HCT116 (cell line): Measurements from ENCODE around the gene A2ML1. TPM values are rescaled to one million over a fixed set of nuclear protein-coding genes. Genes with fewer than 3 reads are reported as not detected.

Experiments used
- ATAC-seq: fragments of 200-7000 bp; cut with Tn5 transposase; 2 replicates; pipeline ENCODE4 v1.9.1; 2020; ENCODE audit warnings: mild to moderate bottlenecking, moderate library complexity
- BruUV-seq: library from RNA; stranded (reverse); fragments of 400-500 nt; replicated peaks from 2 replicates; lab custom pipeline; 2021; lab: Mats Ljungman, UMichigan
- CTCF ChIA-PET: fragments of 300-600 bp; sonication (Branson Sonifier 250); formaldehyde crosslinking; loops from one replicate; lab custom pipeline; 2021; ENCODE audit warnings: antibody characterized with exemption; lab: Charles Lee
- POLR2A ChIA-PET: fragments of 300-600, 350-600 bp; sonication (Branson Sonifier 250); formaldehyde crosslinking; loops from one replicate; lab custom pipeline; 2021; ENCODE audit warnings: antibody characterized with exemption; lab: Charles Lee
- RAD21 ChIA-PET, 2 experiments: fragments of 300-600 bp; sonication (Branson Sonifier 250); formaldehyde crosslinking; loops; one replicate each; lab custom pipeline; 2023; ENCODE audit warnings: low total read pairs in 2 of 2; ENCODE audit not compliant: uncharacterized antibody in 2 of 2, unreplicated experiment in 2 of 2, low non-redundant PET in 1 of 2; lab: Charles Lee
- DNase-seq: peaks from one replicate; pipeline ENCODE4 v3.0.0-alpha.2; 2010; ENCODE audit warnings: low read depth, low spot score
- H2AFZ ChIP-seq: fragments of 200-600 bp; shearing (Covaris generic), sonication (generic); 2 replicates; pipeline ENCODE4 v1.6.1; 2017; ENCODE audit warnings: low read depth, mixed run types, mixed read lengths, antibody characterized with exemption, low read length; ENCODE audit not compliant: poor library complexity, severe bottlenecking
- H3K27ac ChIP-seq: 2 replicates; pipeline ENCODE4 v1.5.1; 2012; ENCODE audit warnings: low read depth, low read length
- H3K27me3 ChIP-seq: fragments of 200-600 bp; sonication (generic); 2 replicates; pipeline ENCODE4 v1.6.1; 2016; ENCODE audit warnings: mixed run types, low read length, mixed read lengths; ENCODE audit not compliant: insufficient read depth
- H3K36me3 ChIP-seq, 2 experiments: fragments of 200-500 bp in 1 of 2; fragments of 200-600 bp in 1 of 2; sonication (Bioruptor generic) in 1 of 2; sonication (generic) in 1 of 2; 2 replicates each; pipeline versions ENCODE4 v1.5.1 to v1.6.1; 2014 to 2016; ENCODE audit warnings: low read length in 2 of 2, inconsistent platforms in 1 of 2, mixed read lengths in 1 of 2, mixed run types in 1 of 2; ENCODE audit not compliant: insufficient read depth in 2 of 2, control insufficient read depth in 1 of 2
- H3K4me1 ChIP-seq, 2 experiments: fragments of 200-600 bp in 1 of 2; sonication (generic) in 1 of 2; 2 replicates each; pipeline versions ENCODE4 v1.5.1 to v1.6.1; 2012 to 2017; ENCODE audit warnings: low read length in 2 of 2, inconsistent platforms in 1 of 2, mild to moderate bottlenecking in 1 of 2, mixed read lengths in 1 of 2, mixed run types in 1 of 2, moderate library complexity in 1 of 2; ENCODE audit not compliant: insufficient read depth in 2 of 2, control insufficient read depth in 1 of 2
- H3K4me2 ChIP-seq: fragments of 200-600 bp; sonication (generic); 2 replicates; pipeline ENCODE4 v1.6.1; 2017; ENCODE audit warnings: mixed run types, low read length, mixed read lengths
- H3K4me3 ChIP-seq, 2 experiments: fragments of 200-600 bp in 1 of 2; sonication (generic) in 1 of 2; replicated peaks in 1 of 2; 2 replicates each; pipeline ENCODE4 v1.5.1; 2011 to 2016; ENCODE audit warnings: low read length in 2 of 2, control low read depth in 1 of 2, low read depth in 1 of 2, mild to moderate bottlenecking in 1 of 2, mixed read lengths in 1 of 2, mixed run types in 1 of 2
- H3K79me2 ChIP-seq: fragments of 200-600 bp; sonication (generic); 2 replicates; pipeline ENCODE4 v1.6.1; 2017; ENCODE audit warnings: mild to moderate bottlenecking, mixed run types, low read length, moderate library complexity, mixed read lengths; ENCODE audit not compliant: insufficient read depth
- H3K9ac ChIP-seq: fragments of 200-600 bp; sonication (generic); 2 replicates; pipeline ENCODE4 v1.6.1; 2016; ENCODE audit warnings: low read length, mixed read lengths
- H3K9me2 ChIP-seq: fragments of 200-600 bp; sonication (generic), shearing (Covaris generic); 2 replicates; pipeline ENCODE4 v1.6.1; 2017; ENCODE audit warnings: mixed run types, mild to moderate bottlenecking, moderate library complexity; ENCODE audit not compliant: insufficient read depth
- H3K9me3 ChIP-seq, 2 experiments: fragments of 200-500 bp in 1 of 2; fragments of 200-600 bp in 1 of 2; sonication (Bioruptor generic) in 1 of 2; sonication (generic) in 1 of 2; 2 replicates each; pipeline ENCODE4 v1.6.1; 2014 to 2017; ENCODE audit warnings: low read length in 2 of 2, mixed read lengths in 2 of 2, inconsistent platforms in 1 of 2, low read depth in 1 of 2, mild to moderate bottlenecking in 1 of 2, mixed run types in 1 of 2, moderate library complexity in 1 of 2; ENCODE audit not compliant: control insufficient read depth in 1 of 2, insufficient read depth in 1 of 2
- H4K20me1 ChIP-seq: fragments of 200-600 bp; sonication (generic), shearing (Covaris generic); 2 replicates; pipeline ENCODE4 v1.6.1; 2017; ENCODE audit warnings: mixed run types, mild to moderate bottlenecking, moderate library complexity; ENCODE audit not compliant: insufficient read depth
- ATF3 ChIP-seq: IDR thresholded peaks from 2 replicates; pipeline ENCODE4 v1.6.1; 2012
- CBX3 ChIP-seq: IDR thresholded peaks from 2 replicates; pipeline ENCODE4 v1.6.1; 2012; ENCODE audit warnings: low read depth
- ELF1 ChIP-seq: IDR thresholded peaks from 2 replicates; pipeline ENCODE4 v1.6.1; 2012; ENCODE audit warnings: low read depth, borderline replicate concordance
- EZH2 ChIP-seq: fragments of 200-600 bp; sonication (generic); IDR thresholded peaks from 2 replicates; pipeline ENCODE4 v1.6.1; 2017; ENCODE audit warnings: antibody characterized with exemption, mixed run types
- EZH2phosphoT487 ChIP-seq: fragments of 200-600 bp; IDR thresholded peaks from 2 replicates; pipeline ENCODE4 v1.6.1; 2018; ENCODE audit warnings: antibody characterized with exemption, borderline replicate concordance
- FOSL1 ChIP-seq: IDR thresholded peaks from 2 replicates; pipeline ENCODE4 v1.6.1; 2012; ENCODE audit warnings: low read depth
- MAX ChIP-seq: IDR thresholded peaks from 2 replicates; pipeline ENCODE4 v1.6.1; 2012
- POLR2AphosphoS5 ChIP-seq: IDR thresholded peaks from 2 replicates; pipeline ENCODE4 v1.6.1; 2011; ENCODE audit warnings: mild to moderate bottlenecking, low read depth, low read length, moderate library complexity
- SIN3A ChIP-seq: IDR thresholded peaks from 2 replicates; pipeline ENCODE4 v1.6.1; 2012; ENCODE audit warnings: low read depth
- SRF ChIP-seq: IDR thresholded peaks from 2 replicates; pipeline ENCODE4 v1.6.1; 2012; ENCODE audit warnings: low read depth
- TCF7L2 ChIP-seq: IDR thresholded peaks from 2 replicates; pipeline ENCODE4 v1.7.0; 2011; ENCODE audit warnings: borderline replicate concordance, inconsistent platforms; ENCODE audit not compliant: insufficient read depth, insufficient read length; ENCODE audit errors: extremely low read depth
- YY1 ChIP-seq: IDR thresholded peaks from 2 replicates; pipeline ENCODE4 v1.6.1; 2011; ENCODE audit warnings: low read length, low read depth, moderate library complexity, mild to moderate bottlenecking; ENCODE audit not compliant: insufficient replicate concordance; ENCODE audit errors: extremely low read depth
- ZFX ChIP-seq: fragments of 450-650 bp; IDR thresholded peaks from 2 replicates; pipeline ENCODE4 v1.6.1; 2017
- ZNF274 ChIP-seq: fragments of 200-500 bp; sonication (Bioruptor generic); IDR thresholded peaks from 2 replicates; pipeline ENCODE4 v1.6.1; 2014; ENCODE audit warnings: mild to moderate bottlenecking, low read depth, low read length, inconsistent platforms
- intact Hi-C: fragments of 100-400 bp; cut with micrococcal nuclease; formaldehyde crosslinking; loops from 2 replicates; pipeline ENCODE4 v1.10.0; 2022
- total RNA-seq: library from RNA; stranded (reverse); gene quantifications from one replicate; pipeline ENCODE4 v1.2.1, GENCODE V29; 2021; ENCODE audit not compliant: unreplicated experiment

The A2ML1 gene
- total RNA-seq, 1 experiment from 2014 or later = not detected

- H3K27me3 ChIP-seq = no peaks in the 10 kb centered on the region
- H3K9me3 ChIP-seq = no peaks in the 10 kb centered on the region
- no TSS peak for BruUV-seq
- peak overlapping the region; percentile 63 for H3K9ac ChIP-seq
- TF ChIP-seq SIN3A (peak; percentile 21; the same call in 1 of the 2 replicates), YY1 (no peak), ATF3 (no peak), POLR2AphosphoS5 (peak; percentile 53; the same call in 1 of the 2 replicates), MAX (0 out of 2 replicates have a peak, but pooled peaks have one; percentile 29), ZFX (peak; percentile 38), ELF1 (no peak)
- ATAC-seq (peak; percentile 95), DNase-seq (no peak)
- peak overlapping the region; percentile 96 for H3K4me2 ChIP-seq
- ChIA-PET POLR2A (no interaction called here), CTCF (interaction anchor here (0.6 to 1.6 kb wide), 3 partner anchors 25 to 1279 kb away, joined by 3 to 5 read pairs (median 3); no protein-coding TSS in a partner anchor), RAD21 (interaction anchor here in 1 of 2 experiments (0.6 kb wide), 1 partner anchor 257 kb away, joined by 3 read pairs; no protein-coding TSS in a partner anchor)
- H3K4me3 ChIP-seq = peak overlapping the region; percentile 68 to 82
- H2AFZ ChIP-seq = peak overlapping the region; percentile 78
- H3K36me3 ChIP-seq = no peaks in the 10 kb centered on the region
- intact Hi-C loops = loop anchor here (5.0 kb wide), 1 partner anchor 32 kb away; the partner anchor contains the start of gene M6PR
- H3K4me1 ChIP-seq = peaks cover 14 to 27% of the 10 kb centered on the region in 2 experiments; a peak in 3 of 4 replicates
- no peaks in the 10 kb centered on the region for H4K20me1 ChIP-seq
- H3K27ac ChIP-seq = peak overlapping the region; percentile 40; the same call in 1 of the 2 replicates
- H3K9me2 ChIP-seq = no peaks in the 10 kb centered on the region
- no peaks in the 10 kb centered on the region for H3K79me2 ChIP-seq
Observed at GRCh38 chr12:8914716-8915526, 92.5 kb downstream of the A2ML1 start.

- ATAC-seq (no peak), DNase-seq (no peak)
- ChIA-PET POLR2A (no interaction called here), CTCF (no interaction called here), RAD21 (no interaction called here)
- Histone ChIP-seq H3K27me3 (no peaks in the 10 kb centered on the region), H2AFZ (no peak overlapping the region), H4K20me1 (no peaks in the 10 kb centered on the region), H3K36me3 (no peaks in the 10 kb centered on the region), H3K9me3 (no peaks in the 10 kb centered on the region), H3K4me1 (peaks cover 14 to 27% of the 10 kb centered on the region in 2 experiments; a peak in 3 of 4 replicates), H3K27ac (no peak overlapping the region), H3K9me2 (no peaks in the 10 kb centered on the region), H3K4me2 (peak overlapping the region; percentile 96; the same call in 1 of the 2 replicates), H3K79me2 (no peaks in the 10 kb centered on the region), H3K4me3 (no peak overlapping the region), H3K9ac (no peak overlapping the region)
- BruUV-seq = no TSS peak
- intact Hi-C loops = no loop called here
- TF ChIP-seq ATF3 (no peak), FOSL1 (no peak), SIN3A (no peak), CBX3 (no peak), SRF (no peak), MAX (no peak), EZH2 (no peak), TCF7L2 (no peak), ZNF274 (no peak), EZH2phosphoT487 (no peak)
Observed at GRCh38 chr12:8916154-8916553, 93.7 kb downstream of the A2ML1 start.
